Measurements from ENCODE around the gene CXCL14.

DNA sequence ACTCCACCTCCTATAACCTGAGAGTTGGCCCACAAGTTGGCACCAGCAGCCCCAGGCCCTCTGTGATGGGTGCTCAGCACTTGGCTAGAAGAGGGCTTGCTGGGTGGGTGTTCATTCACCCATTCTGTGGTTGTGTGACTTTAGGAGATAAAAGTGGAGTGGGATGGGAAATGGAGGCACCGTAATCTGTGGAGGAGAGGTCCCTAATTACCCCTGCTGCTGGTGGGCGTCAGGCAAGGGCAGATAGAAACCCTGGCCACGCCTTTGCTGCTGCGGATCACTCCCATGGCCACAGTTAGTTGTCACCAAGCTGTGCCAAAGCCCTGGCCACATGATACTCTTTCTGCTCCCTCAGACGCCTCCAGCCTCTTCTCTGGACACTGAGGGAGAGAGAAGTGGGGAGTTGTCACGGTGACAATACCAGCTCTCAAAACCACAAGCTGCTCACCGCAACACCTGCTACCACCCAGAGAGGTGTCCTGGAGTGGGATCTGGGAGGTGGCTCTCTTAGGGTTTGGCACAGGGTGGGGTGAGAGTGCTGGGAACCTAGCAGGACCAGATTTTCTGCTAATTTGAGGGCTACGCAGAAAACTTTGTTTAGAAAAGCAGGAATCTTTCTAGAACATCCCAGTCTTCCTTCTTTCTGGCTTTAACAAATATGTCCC, 31.1 kb downstream of the CXCL14 start:
- TF ChIP-seq, protein P1, sequence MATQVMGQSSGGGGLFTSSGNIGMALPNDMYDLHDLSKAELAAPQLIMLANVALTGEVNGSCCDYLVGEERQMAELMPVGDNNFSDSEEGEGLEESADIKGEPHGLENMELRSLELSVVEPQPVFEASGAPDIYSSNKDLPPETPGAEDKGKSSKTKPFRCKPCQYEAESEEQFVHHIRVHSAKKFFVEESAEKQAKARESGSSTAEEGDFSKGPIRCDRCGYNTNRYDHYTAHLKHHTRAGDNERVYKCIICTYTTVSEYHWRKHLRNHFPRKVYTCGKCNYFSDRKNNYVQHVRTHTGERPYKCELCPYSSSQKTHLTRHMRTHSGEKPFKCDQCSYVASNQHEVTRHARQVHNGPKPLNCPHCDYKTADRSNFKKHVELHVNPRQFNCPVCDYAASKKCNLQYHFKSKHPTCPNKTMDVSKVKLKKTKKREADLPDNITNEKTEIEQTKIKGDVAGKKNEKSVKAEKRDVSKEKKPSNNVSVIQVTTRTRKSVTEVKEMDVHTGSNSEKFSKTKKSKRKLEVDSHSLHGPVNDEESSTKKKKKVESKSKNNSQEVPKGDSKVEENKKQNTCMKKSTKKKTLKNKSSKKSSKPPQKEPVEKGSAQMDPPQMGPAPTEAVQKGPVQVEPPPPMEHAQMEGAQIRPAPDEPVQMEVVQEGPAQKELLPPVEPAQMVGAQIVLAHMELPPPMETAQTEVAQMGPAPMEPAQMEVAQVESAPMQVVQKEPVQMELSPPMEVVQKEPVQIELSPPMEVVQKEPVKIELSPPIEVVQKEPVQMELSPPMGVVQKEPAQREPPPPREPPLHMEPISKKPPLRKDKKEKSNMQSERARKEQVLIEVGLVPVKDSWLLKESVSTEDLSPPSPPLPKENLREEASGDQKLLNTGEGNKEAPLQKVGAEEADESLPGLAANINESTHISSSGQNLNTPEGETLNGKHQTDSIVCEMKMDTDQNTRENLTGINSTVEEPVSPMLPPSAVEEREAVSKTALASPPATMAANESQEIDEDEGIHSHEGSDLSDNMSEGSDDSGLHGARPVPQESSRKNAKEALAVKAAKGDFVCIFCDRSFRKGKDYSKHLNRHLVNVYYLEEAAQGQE (IDR thresholded peaks at IDR 0.05; ENCODE audit: low read depth): no peak
- TF ChIP-seq POLR2A (IDR thresholded peaks at IDR 0.05; ENCODE audit: borderline replicate concordance, extremely low read depth, insufficient read depth, insufficient read length): no peak
- no peak for TF ChIP-seq CTCF (IDR thresholded peaks at IDR 0.05 in 2 of 3, conservative IDR thresholded peaks at IDR 0.05 in 1 of 3; ENCODE audit: borderline replicate concordance in 1 of 3, insufficient read depth in 1 of 3, low read depth in 2 of 3, low read length in 2 of 3)
- no peak for TF ChIP-seq ZNF274 (IDR thresholded peaks at IDR 0.05; ENCODE audit: low read depth, low read length)
- TF ChIP-seq CEBPB (IDR thresholded peaks at IDR 0.05; ENCODE audit: low read depth): no peak
- TF ChIP-seq EZH2 (IDR thresholded peaks at IDR 0.05): no peak
- TF ChIP-seq POLR2AphosphoS5 (IDR thresholded peaks at IDR 0.05; ENCODE audit: low read depth, low read length): no peak
- TF ChIP-seq ZFX (IDR thresholded peaks at IDR 0.05): no peak
- TF ChIP-seq EZH2phosphoT487 (IDR thresholded peaks at IDR 0.05; ENCODE audit: borderline replicate concordance): no peak
- TF ChIP-seq YY1 (IDR thresholded peaks at IDR 0.05; ENCODE audit: extremely low read depth, insufficient replicate concordance, low read depth, low read length): no peak
- TF ChIP-seq, protein P2, sequence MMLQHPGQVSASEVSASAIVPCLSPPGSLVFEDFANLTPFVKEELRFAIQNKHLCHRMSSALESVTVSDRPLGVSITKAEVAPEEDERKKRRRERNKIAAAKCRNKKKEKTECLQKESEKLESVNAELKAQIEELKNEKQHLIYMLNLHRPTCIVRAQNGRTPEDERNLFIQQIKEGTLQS (IDR thresholded peaks at IDR 0.05): no peak
- no peak for TF ChIP-seq RAD21 (IDR thresholded peaks at IDR 0.05; ENCODE audit: low read depth)
